ENCODE results near the gene NR4A2.

Gene NR4A2

GRCh38 chr2:156349605-156350004, 17.1 kb upstream of the NR4A2 start:
- DNase-seq (ENCODE audit: insufficient read length, low spot score): no peak
- FAIRE-seq: no peak

GRCh38 chr2:156349161-156349560, 16.6 kb upstream of the NR4A2 start:
- DNase-seq (ENCODE audit: insufficient read length, low spot score): no peak
- FAIRE-seq: no peak
- no peak for TF ChIP-seq SPI1 (IDR thresholded peaks at IDR 0.05; ENCODE audit: low read depth, low read length)
- TF ChIP-seq POLR2A (IDR thresholded peaks at IDR 0.05; ENCODE audit: low read depth, low read length): no peak
- no peak for TF ChIP-seq POLR2AphosphoS5 (IDR thresholded peaks at IDR 0.05; ENCODE audit: low read depth, low read length)

More at GRCh38 chr2:156349605-156350004, 17.1 kb upstream of the NR4A2 start:
- TF ChIP-seq POLR2AphosphoS5 (IDR thresholded peaks at IDR 0.05; ENCODE audit: low read depth, low read length) (no peak), SPI1 (IDR thresholded peaks at IDR 0.05; ENCODE audit: low read depth, low read length) (no peak), TAF1 (IDR thresholded peaks at IDR 0.05; ENCODE audit: low read depth, low read length) (no peak), POU2F2 (IDR thresholded peaks at IDR 0.05; ENCODE audit: low read depth, low read length) (no peak), PAX5 (IDR thresholded peaks at IDR 0.05; ENCODE audit: insufficient read depth, low read length, severe bottlenecking) (no peak), POLR2A (IDR thresholded peaks at IDR 0.05; ENCODE audit: low read depth, low read length) (no peak)

GRCh38 chr2:156347431-156347830, 14.9 kb upstream of the NR4A2 start:
- no peak for TF ChIP-seq POU2F2 (IDR thresholded peaks at IDR 0.05; ENCODE audit: low read depth, low read length)
- no peak for TF ChIP-seq SPI1 (IDR thresholded peaks at IDR 0.05; ENCODE audit: low read depth, low read length)
- TF ChIP-seq POLR2A (IDR thresholded peaks at IDR 0.05; ENCODE audit: low read depth, low read length): no peak
- TF ChIP-seq PAX5 (IDR thresholded peaks at IDR 0.05; ENCODE audit: insufficient read depth, low read length, severe bottlenecking): no peak
- no peak for TF ChIP-seq TAF1 (IDR thresholded peaks at IDR 0.05; ENCODE audit: low read depth, low read length)
- TF ChIP-seq POLR2AphosphoS5 (IDR thresholded peaks at IDR 0.05; ENCODE audit: low read depth, low read length): no peak
- no peak for DNase-seq (ENCODE audit: insufficient read length, low spot score)
- FAIRE-seq: no peak

GRCh38 chr2:156346731-156347130, 14.2 kb upstream of the NR4A2 start:
- DNase-seq (ENCODE audit: insufficient read length, low spot score) (no peak), FAIRE-seq (no peak)
- TF ChIP-seq TAF1 (IDR thresholded peaks at IDR 0.05; ENCODE audit: low read depth, low read length): no peak
- no peak for TF ChIP-seq SPI1 (IDR thresholded peaks at IDR 0.05; ENCODE audit: low read depth, low read length)
- no peak for TF ChIP-seq POU2F2 (IDR thresholded peaks at IDR 0.05; ENCODE audit: low read depth, low read length)
- TF ChIP-seq PAX5 (IDR thresholded peaks at IDR 0.05; ENCODE audit: insufficient read depth, low read length, severe bottlenecking): no peak
- no peak for TF ChIP-seq POLR2A (IDR thresholded peaks at IDR 0.05; ENCODE audit: low read depth, low read length)
- no peak for TF ChIP-seq POLR2AphosphoS5 (IDR thresholded peaks at IDR 0.05; ENCODE audit: low read depth, low read length)

- TF ChIP-seq POLR2A (IDR thresholded peaks at IDR 0.05; ENCODE audit: low read depth, low read length) (no peak), POLR2AphosphoS5 (IDR thresholded peaks at IDR 0.05; ENCODE audit: low read depth, low read length) (no peak), PAX5 (IDR thresholded peaks at IDR 0.05; ENCODE audit: insufficient read depth, low read length, severe bottlenecking) (no peak), POU2F2 (IDR thresholded peaks at IDR 0.05; ENCODE audit: low read depth, low read length) (no peak), SPI1 (IDR thresholded peaks at IDR 0.05; ENCODE audit: low read depth, low read length) (no peak), TAF1 (IDR thresholded peaks at IDR 0.05; ENCODE audit: low read depth, low read length) (no peak)
- no peak for DNase-seq (ENCODE audit: insufficient read length, low spot score)
- no peak for FAIRE-seq
These were observed 13.1 kb upstream of the NR4A2 start for GRCh38 chr2:156345582-156345981.

- TF ChIP-seq SPI1 (IDR thresholded peaks at IDR 0.05; ENCODE audit: low read depth, low read length) (no peak), POLR2AphosphoS5 (IDR thresholded peaks at IDR 0.05; ENCODE audit: low read depth, low read length) (no peak), TAF1 (IDR thresholded peaks at IDR 0.05; ENCODE audit: low read depth, low read length) (no peak), POLR2A (IDR thresholded peaks at IDR 0.05; ENCODE audit: low read depth, low read length) (no peak), POU2F2 (IDR thresholded peaks at IDR 0.05; ENCODE audit: low read depth, low read length) (no peak), PAX5 (IDR thresholded peaks at IDR 0.05; ENCODE audit: insufficient read depth, low read length, severe bottlenecking) (no peak)
- FAIRE-seq (no peak), DNase-seq (ENCODE audit: insufficient read length, low spot score) (no peak)
These were observed 11.4 kb upstream of the NR4A2 start for GRCh38 chr2:156343940-156344301.

GRCh38 chr2:156343096-156343939, 10.8 kb upstream of the NR4A2 start:
- TF ChIP-seq POLR2A (IDR thresholded peaks at IDR 0.05; ENCODE audit: low read depth, low read length): no peak
- TF ChIP-seq PAX5 (IDR thresholded peaks at IDR 0.05; ENCODE audit: insufficient read depth, low read length, severe bottlenecking): no peak
- TF ChIP-seq TAF1 (IDR thresholded peaks at IDR 0.05; ENCODE audit: low read depth, low read length): no peak
- no peak for TF ChIP-seq SPI1 (IDR thresholded peaks at IDR 0.05; ENCODE audit: low read depth, low read length)
- no peak for TF ChIP-seq POLR2AphosphoS5 (IDR thresholded peaks at IDR 0.05; ENCODE audit: low read depth, low read length)
- no peak for TF ChIP-seq POU2F2 (IDR thresholded peaks at IDR 0.05; ENCODE audit: low read depth, low read length)
- no peak for FAIRE-seq
- no peak for DNase-seq (ENCODE audit: insufficient read length, low spot score)

- peak; percentile 88 for FAIRE-seq
- no peak for TF ChIP-seq POU2F2 (IDR thresholded peaks at IDR 0.05; ENCODE audit: low read depth, low read length)
- TF ChIP-seq PAX5 (IDR thresholded peaks at IDR 0.05; ENCODE audit: insufficient read depth, low read length, severe bottlenecking): no peak
- TF ChIP-seq POLR2AphosphoS5 (IDR thresholded peaks at IDR 0.05; ENCODE audit: low read depth, low read length): peak; percentile 69
- TF ChIP-seq POLR2A (IDR thresholded peaks at IDR 0.05; ENCODE audit: low read depth, low read length): peak; percentile 71
- TF ChIP-seq SPI1 (IDR thresholded peaks at IDR 0.05; ENCODE audit: low read depth, low read length): no peak
- TF ChIP-seq TAF1 (IDR thresholded peaks at IDR 0.05; ENCODE audit: low read depth, low read length): peak; percentile 21; the same call in 1 of the 2 replicates
- DNase-seq (ENCODE audit: insufficient read length, low spot score): peak; percentile 72
These were observed 10.0 kb upstream of the NR4A2 start for GRCh38 chr2:156342254-156343095.

Measured in GM12891 (cell line).